Epithelial cell of proximal tubule (primary cell): ENCODE results near the gene TTC9. TPM values are rescaled to one million over a fixed set of nuclear protein-coding genes. Genes with fewer than 3 reads are reported as not detected.
"Not testable (repeated sequence)": the region's sequence is repeated elsewhere in the genome, so short reads cannot be mapped to it uniquely, and the experiment has no call there.

Experiments
- DNase-seq: peaks from one replicate; pipeline ENCODE4 v3.0.0-alpha.2; 2011; ENCODE audit warnings: low read depth
- H3K4me3 ChIP-seq: 2 replicates; pipeline ENCODE4 v1.5.1; 2011; ENCODE audit warnings: low read depth, mild to moderate bottlenecking, low read length
- total RNA-seq: library from RNA; depleted of rRNA; stranded (reverse); fragments of >200 nt; gene quantifications from 2 replicates; pipeline ENCODE4 v1.2.3, GENCODE V29; 2015
- TF ChIP-seq, protein P1 (sequence below): conservative IDR thresholded peaks from 2 replicates; pipeline ENCODE4 v1.5.1; 2012; ENCODE audit warnings: low read depth, mild to moderate bottlenecking, low read length

The TTC9 gene
- total RNA-seq, 1 donor from 2014 or later: 24.8 TPM

DNA sequence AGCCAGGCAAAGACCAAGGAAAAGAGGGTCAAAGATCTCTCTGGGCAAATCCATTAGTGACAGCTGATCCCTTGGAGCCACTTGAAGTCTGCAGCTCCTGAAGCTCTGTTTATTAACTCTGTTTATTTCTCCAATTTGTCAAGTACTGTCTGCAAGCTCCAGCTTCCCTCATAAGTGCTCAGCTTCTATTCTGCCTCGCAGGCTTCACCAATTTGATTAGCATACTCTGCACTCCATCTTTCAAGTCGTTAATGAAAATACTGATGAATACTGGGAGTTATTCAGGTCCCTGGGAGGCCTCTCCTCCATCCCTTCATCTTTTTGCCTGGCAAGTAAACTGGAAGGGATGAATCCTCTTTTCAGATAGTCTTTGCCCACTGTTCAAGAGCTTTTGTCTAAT, 54.3 kb downstream of the TTC9 start:
- DNase-seq: no peak
- no peak overlapping the region for H3K4me3 ChIP-seq
- TF ChIP-seq, protein P1, sequence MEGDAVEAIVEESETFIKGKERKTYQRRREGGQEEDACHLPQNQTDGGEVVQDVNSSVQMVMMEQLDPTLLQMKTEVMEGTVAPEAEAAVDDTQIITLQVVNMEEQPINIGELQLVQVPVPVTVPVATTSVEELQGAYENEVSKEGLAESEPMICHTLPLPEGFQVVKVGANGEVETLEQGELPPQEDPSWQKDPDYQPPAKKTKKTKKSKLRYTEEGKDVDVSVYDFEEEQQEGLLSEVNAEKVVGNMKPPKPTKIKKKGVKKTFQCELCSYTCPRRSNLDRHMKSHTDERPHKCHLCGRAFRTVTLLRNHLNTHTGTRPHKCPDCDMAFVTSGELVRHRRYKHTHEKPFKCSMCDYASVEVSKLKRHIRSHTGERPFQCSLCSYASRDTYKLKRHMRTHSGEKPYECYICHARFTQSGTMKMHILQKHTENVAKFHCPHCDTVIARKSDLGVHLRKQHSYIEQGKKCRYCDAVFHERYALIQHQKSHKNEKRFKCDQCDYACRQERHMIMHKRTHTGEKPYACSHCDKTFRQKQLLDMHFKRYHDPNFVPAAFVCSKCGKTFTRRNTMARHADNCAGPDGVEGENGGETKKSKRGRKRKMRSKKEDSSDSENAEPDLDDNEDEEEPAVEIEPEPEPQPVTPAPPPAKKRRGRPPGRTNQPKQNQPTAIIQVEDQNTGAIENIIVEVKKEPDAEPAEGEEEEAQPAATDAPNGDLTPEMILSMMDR: no peak

DNA sequence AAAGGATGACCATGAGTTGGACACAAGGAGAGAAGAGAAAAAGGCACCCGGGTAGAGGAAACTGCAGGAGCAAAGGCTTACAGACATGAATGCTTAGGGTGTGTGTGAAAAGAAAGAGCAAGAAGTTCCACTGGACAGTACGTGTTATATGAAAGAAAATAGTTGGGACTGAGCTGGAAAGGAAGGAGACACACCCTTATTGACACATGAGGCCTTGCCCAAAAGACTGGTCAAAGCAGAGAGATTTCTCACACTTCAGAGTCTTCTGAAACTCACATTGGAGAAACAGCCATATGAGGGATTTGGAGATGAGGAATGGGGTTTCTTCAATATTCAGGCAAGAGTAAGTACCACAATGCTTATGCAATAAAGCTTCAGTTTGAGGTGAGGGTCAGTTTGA, 56.0 kb downstream of the TTC9 start:
- DNase-seq: no peak
- H3K4me3 ChIP-seq: no peak overlapping the region
- TF ChIP-seq, protein P1: no peak

DNA sequence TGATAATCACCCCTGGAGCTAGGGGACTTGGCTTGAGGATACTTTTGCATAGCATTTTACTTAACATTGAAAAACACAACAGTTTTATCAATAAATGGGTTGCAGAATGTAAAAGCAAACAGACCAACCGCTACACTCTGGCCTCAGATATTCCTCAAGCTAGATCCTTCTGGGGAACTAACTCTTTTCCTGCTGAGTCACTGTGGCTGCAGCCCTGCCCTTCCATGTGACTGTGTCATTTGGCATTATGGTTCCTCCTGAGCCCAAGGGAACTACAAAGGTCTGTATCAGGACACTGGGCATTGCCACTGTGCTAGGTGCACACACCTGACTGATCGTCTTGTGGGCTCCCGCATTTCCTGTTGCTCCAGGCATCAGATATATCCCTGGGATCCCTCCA, 56.6 kb downstream of the TTC9 start:
- DNase-seq: no peak
- no peak overlapping the region for H3K4me3 ChIP-seq
- TF ChIP-seq, protein P1: no peak

DNA sequence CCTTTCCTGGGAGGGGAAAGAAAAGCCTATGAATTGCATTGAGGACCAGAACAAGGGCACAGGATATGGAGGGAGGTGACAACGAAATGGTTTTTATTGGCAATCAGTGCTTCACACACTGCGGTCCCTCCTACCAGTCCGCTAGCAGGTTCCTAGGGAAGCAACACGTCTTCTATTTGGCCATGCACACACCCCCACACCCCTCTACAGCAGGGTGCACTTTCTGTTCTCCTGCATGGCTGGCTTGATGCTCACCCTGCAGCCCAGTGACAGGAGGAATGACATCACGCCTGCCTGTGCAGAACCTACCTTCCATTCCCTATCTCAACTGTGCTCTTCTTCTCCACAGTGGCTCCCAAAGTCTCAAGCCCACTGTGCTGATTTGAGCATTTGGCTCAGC, 57.9 kb downstream of the TTC9 start:
- H3K4me3 ChIP-seq: no peak overlapping the region
- DNase-seq: no peak
- TF ChIP-seq, protein P1: no peak

DNA sequence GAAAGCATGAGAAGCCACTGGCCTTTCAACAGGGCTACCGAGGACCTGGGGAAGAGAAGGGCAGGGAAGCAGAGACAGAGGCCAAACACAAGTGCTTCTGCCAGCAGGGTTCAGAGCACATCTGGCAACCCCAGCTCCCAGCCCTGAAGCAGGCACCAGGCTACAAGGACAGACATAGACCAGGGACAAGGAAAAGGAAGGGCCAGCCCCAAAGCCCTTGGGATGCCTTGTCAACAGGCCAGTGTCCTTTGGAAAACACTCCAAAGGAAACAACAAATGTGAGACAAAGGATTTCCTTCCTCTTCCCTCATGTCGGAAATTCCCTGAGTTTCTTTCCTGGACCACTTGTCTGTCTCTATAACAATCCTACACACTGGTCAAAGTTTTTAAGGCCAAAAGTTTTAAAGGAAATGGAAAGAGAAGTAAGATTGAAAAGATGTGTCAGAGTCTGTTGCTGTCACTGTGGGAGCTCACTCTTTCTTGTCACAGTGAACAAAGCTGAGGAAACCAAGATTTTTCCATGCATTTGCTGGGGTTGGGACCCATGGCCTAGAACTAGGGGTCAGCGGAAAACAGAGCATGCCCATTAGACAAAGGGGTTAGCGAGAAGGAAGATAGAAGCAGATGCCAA, 59.4 kb downstream of the TTC9 start:
- DNase-seq: no peak
- TF ChIP-seq, protein P1: no peak
- H3K4me3 ChIP-seq: no peak overlapping the region

DNA sequence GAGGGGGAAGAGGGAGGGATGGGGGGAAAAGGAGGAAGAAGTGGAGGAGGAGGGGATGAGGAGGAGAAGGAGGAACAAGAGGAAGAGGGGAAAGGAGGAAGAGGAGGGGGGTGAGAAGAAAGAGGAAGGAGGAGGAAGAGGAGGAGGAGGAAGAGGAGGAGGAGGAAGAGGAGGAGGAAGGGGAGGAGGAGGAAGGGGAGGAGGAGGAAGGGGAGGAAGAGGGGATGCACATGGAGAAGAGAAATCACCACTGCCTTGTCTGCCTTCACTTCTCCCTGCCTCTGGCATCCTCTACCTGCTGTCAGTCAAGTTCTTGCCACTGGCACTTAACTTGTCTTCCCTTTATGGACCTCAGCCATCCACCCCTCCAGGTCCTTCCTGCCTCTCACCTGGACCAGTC, 59.9 kb downstream of the TTC9 start:
- H3K4me3 ChIP-seq: no peak overlapping the region
- DNase-seq: no peak
- TF ChIP-seq, protein P1: no peak

DNA sequence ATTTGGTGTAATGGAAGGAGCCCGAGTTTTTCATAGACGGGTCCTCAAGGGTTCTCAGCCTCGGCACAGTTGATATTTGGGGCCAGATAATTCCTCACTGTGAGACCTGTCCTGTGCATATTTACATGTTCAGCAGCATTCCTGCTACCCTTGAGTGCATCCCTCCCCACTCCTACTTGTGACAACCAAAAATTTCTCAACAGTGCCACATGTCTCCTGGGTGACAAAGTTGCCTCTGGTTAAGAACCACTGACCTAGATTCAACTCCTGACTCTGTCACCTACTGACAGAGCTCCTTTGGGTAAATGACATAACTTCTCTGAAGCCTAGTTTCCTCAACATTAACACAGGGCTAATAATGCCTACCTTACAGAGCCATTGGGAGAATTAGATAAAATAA, 60.4 kb downstream of the TTC9 start:
- H3K4me3 ChIP-seq: no peak overlapping the region
- no peak for DNase-seq
- TF ChIP-seq, protein P1: no peak

DNA sequence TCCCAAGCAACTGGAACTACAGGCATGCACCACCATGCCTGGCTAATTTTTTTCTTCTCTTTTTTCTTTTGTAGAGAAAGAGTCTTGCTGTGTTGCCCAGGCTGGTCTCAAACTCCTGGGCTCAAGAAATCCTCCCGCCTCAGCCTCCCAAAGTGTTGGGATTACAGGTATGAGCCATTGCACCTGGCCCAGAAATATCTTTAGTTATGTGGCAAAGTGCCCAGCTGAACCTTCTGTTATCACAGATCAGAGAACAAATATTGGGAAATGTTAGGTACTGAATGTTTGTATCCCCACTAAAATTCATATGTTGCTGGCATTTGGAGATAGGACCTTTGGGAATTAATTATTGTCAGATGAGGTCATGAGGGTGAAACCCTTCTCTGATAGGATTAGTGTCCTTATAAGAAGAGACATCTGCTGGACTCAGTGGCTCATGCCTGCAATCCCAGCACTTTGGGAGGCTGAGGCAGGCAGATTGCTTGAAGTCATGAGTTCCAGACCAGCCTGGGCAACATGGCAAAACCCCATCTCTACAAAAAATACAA, 62.0 kb downstream of the TTC9 start:
- not testable (repeated sequence) for DNase-seq

More for the DNA sequence above, 62.0 kb downstream of the TTC9 start:
- not testable (repeated sequence) for H3K4me3 ChIP-seq
